ENCODE results near the gene OVCA2. TPM values are rescaled to one million over a fixed set of nuclear protein-coding genes. Genes with fewer than 3 reads are reported as not detected.
A peak's percentile ranks its signal among the peaks of the same experiment; 100 is the strongest.

Gene OVCA2
- total RNA-seq, 2 experiments from 2014 or later, result 43.2 to 45.4 TPM

- H3K9me3 Mint-ChIP-seq, result no peaks in the 10 kb centered on the region
- POLR2A ChIA-PET, result interaction anchor here (1.0 to 5.9 kb wide), 4 partner anchors 9 to 184 kb away, joined by 3 to 58 read pairs (median 12); no protein-coding TSS in a partner anchor
- peaks cover 1% of the 10 kb centered on the region for H3K27me3 Mint-ChIP-seq
- no peak overlapping the region for H3K4me3 Mint-ChIP-seq
- peaks cover 60% of the 10 kb centered on the region for H3K36me3 Mint-ChIP-seq (ENCODE audit: low read depth)
- CTCF ChIA-PET, result interaction anchor here (0.9 to 7.9 kb wide), 3 partner anchors 9 to 219 kb away, joined by 4 to 210 read pairs (median 37); no protein-coding TSS in a partner anchor
- peaks cover 58% of the 10 kb centered on the region for H3K4me1 Mint-ChIP-seq
- DNase-seq, result no peak
- H3K27ac Mint-ChIP-seq, result no peak overlapping the region
Measured at GRCh38 chr17:2060681-2061440, 19.0 kb downstream of the OVCA2 start.

GRCh38 chr17:2061441-2061958 is 19.7 kb downstream of the OVCA2 start:
- POLR2A ChIA-PET, result interaction anchor here (1.8 kb wide), 1 partner anchor 26 kb away, joined by 5 read pairs; no protein-coding TSS in a partner anchor

GRCh38 chr17:2062571-2063183 is 20.9 kb downstream of the OVCA2 start:
- ChIA-PET CTCF (interaction anchor here (2.0 to 3.2 kb wide), 2 partner anchors 8 to 177 kb away, joined by 6 to 16 read pairs; partner anchors contain the start of gene HIC1), POLR2A (interaction anchor here (3.7 kb wide), 1 partner anchor 27 kb away, joined by 17 read pairs; no protein-coding TSS in a partner anchor)
- Mint-ChIP-seq H3K27ac (peak overlapping the region; percentile 51), H3K27me3 (peaks cover 1% of the 10 kb centered on the region), H3K9me3 (no peaks in the 10 kb centered on the region), H3K4me1 (peaks cover 68% of the 10 kb centered on the region), H3K36me3 (ENCODE audit: low read depth) (peaks cover 68% of the 10 kb centered on the region), H3K4me3 (no peak overlapping the region)
- no peak for DNase-seq

More at GRCh38 chr17:2061441-2061958, 19.7 kb downstream of the OVCA2 start:
- Mint-ChIP-seq H3K27ac (peak overlapping the region; percentile 52), H3K9me3 (no peaks in the 10 kb centered on the region), H3K4me1 (peaks cover 63% of the 10 kb centered on the region), H3K4me3 (no peak overlapping the region), H3K36me3 (ENCODE audit: low read depth) (peaks cover 66% of the 10 kb centered on the region), H3K27me3 (peaks cover 1% of the 10 kb centered on the region)
- no peak for DNase-seq
- CTCF ChIA-PET, result interaction anchor here (4.9 kb wide), 1 partner anchor 9 kb away, joined by 37 read pairs; no protein-coding TSS in a partner anchor

GRCh38 chr17:2063261-2064146 is 21.7 kb downstream of the OVCA2 start:
- POLR2A ChIA-PET, result interaction anchor here (1.0 to 3.7 kb wide), 6 partner anchors 8 to 202 kb away, joined by 3 to 17 read pairs (median 5); no protein-coding TSS in a partner anchor
- Mint-ChIP-seq H3K27me3 (no peaks in the 10 kb centered on the region), H3K4me1 (peaks cover 76% of the 10 kb centered on the region), H3K4me3 (no peak overlapping the region), H3K9me3 (no peaks in the 10 kb centered on the region), H3K27ac (peak overlapping the region; percentile 65), H3K36me3 (ENCODE audit: low read depth) (peaks cover 72% of the 10 kb centered on the region)
- DNase-seq, result no peak
- CTCF ChIA-PET, result interaction anchor here (0.8 to 3.2 kb wide), 6 partner anchors 9 to 203 kb away, joined by 4 to 22 read pairs (median 6); partner anchors contain the start of gene HIC1

- H3K27me3 Mint-ChIP-seq, result no peaks in the 10 kb centered on the region
- no peak for DNase-seq
- H3K4me3 Mint-ChIP-seq, result no peak overlapping the region
- ChIA-PET CTCF (interaction anchor here (0.8 to 3.2 kb wide), 7 partner anchors 10 to 203 kb away, joined by 4 to 22 read pairs (median 6); partner anchors contain the start of gene HIC1), POLR2A (interaction anchor here (1.0 to 3.7 kb wide), 6 partner anchors 9 to 202 kb away, joined by 3 to 17 read pairs (median 5); no protein-coding TSS in a partner anchor)
- peaks cover 77% of the 10 kb centered on the region for H3K36me3 Mint-ChIP-seq (ENCODE audit: low read depth)
- H3K4me1 Mint-ChIP-seq, result peaks cover 82% of the 10 kb centered on the region
- H3K27ac Mint-ChIP-seq, result peak overlapping the region; percentile 74
- H3K9me3 Mint-ChIP-seq, result no peaks in the 10 kb centered on the region
Measured at GRCh38 chr17:2064147-2064489, 22.3 kb downstream of the OVCA2 start.

GRCh38 chr17:2064520-2064971 is 22.7 kb downstream of the OVCA2 start:
- CTCF ChIA-PET, result interaction anchor here (0.8 to 3.2 kb wide), 7 partner anchors 10 to 202 kb away, joined by 4 to 22 read pairs (median 6); partner anchors contain the start of gene HIC1
- Mint-ChIP-seq H3K4me3 (no peak overlapping the region), H3K27me3 (no peaks in the 10 kb centered on the region), H3K36me3 (ENCODE audit: low read depth) (peaks cover 74% of the 10 kb centered on the region), H3K27ac (peak overlapping the region; percentile 74), H3K9me3 (no peaks in the 10 kb centered on the region), H3K4me1 (peaks cover 84% of the 10 kb centered on the region)
- POLR2A ChIA-PET, result interaction anchor here (1.0 to 3.7 kb wide), 7 partner anchors 9 to 201 kb away, joined by 3 to 17 read pairs (median 5); no protein-coding TSS in a partner anchor
- DNase-seq, result no peak

GRCh38 chr17:2064980-2065785 is 23.4 kb downstream of the OVCA2 start:
- H3K27ac Mint-ChIP-seq, result peak overlapping the region; percentile 74
- POLR2A ChIA-PET, result interaction anchor here (1.0 to 3.7 kb wide), 6 partner anchors 10 to 195 kb away, joined by 3 to 17 read pairs (median 6); no protein-coding TSS in a partner anchor
- H3K4me1 Mint-ChIP-seq, result peaks cover 85% of the 10 kb centered on the region
- CTCF ChIA-PET, result interaction anchor here (1.1 to 3.2 kb wide), 7 partner anchors 11 to 202 kb away, joined by 4 to 22 read pairs (median 7); partner anchors contain the start of gene HIC1
- H3K9me3 Mint-ChIP-seq, result no peaks in the 10 kb centered on the region
- peaks cover 70% of the 10 kb centered on the region for H3K36me3 Mint-ChIP-seq (ENCODE audit: low read depth)
- no peak overlapping the region for H3K4me3 Mint-ChIP-seq
- no peaks in the 10 kb centered on the region for H3K27me3 Mint-ChIP-seq
- peak; percentile 80 for DNase-seq

- ChIA-PET POLR2A (interaction anchor here (1.1 to 3.7 kb wide), 3 partner anchors 20 to 194 kb away, joined by 5 to 17 read pairs (median 6); no protein-coding TSS in a partner anchor), CTCF (interaction anchor here (1.2 to 5.6 kb wide), 4 partner anchors 12 to 179 kb away, joined by 11 to 25 read pairs (median 19); partner anchors contain the start of gene HIC1)
- no peaks in the 10 kb centered on the region for H3K27me3 Mint-ChIP-seq
- DNase-seq, result no peak
- no peak overlapping the region for H3K27ac Mint-ChIP-seq
- H3K4me3 Mint-ChIP-seq, result no peak overlapping the region
- H3K36me3 Mint-ChIP-seq (ENCODE audit: low read depth), result peaks cover 66% of the 10 kb centered on the region
- H3K9me3 Mint-ChIP-seq, result no peaks in the 10 kb centered on the region
- H3K4me1 Mint-ChIP-seq, result peaks cover 86% of the 10 kb centered on the region
Measured at GRCh38 chr17:2065949-2066400, 24.2 kb downstream of the OVCA2 start.

- DNase-seq, result no peak
- H3K4me1 Mint-ChIP-seq, result peaks cover 92% of the 10 kb centered on the region
- H3K36me3 Mint-ChIP-seq (ENCODE audit: low read depth), result peaks cover 64% of the 10 kb centered on the region
- peak overlapping the region; percentile 11 for H3K27ac Mint-ChIP-seq
- H3K9me3 Mint-ChIP-seq, result no peaks in the 10 kb centered on the region
- ChIA-PET CTCF (interaction anchor here (1.0 to 6.5 kb wide), 5 partner anchors 8 to 177 kb away, joined by 3 to 40 read pairs (median 25); partner anchors contain the start of gene HIC1), POLR2A (interaction anchor here (0.6 to 11.0 kb wide), 3 partner anchors 18 to 186 kb away, joined by 3 to 214 read pairs (median 3); no protein-coding TSS in a partner anchor)
- H3K27me3 Mint-ChIP-seq, result no peaks in the 10 kb centered on the region
- no peak overlapping the region for H3K4me3 Mint-ChIP-seq
Measured at GRCh38 chr17:2067048-2067561, 25.3 kb downstream of the OVCA2 start.

- H3K36me3 Mint-ChIP-seq (ENCODE audit: low read depth), result peaks cover 64% of the 10 kb centered on the region
- peaks cover 92% of the 10 kb centered on the region for H3K4me1 Mint-ChIP-seq
- H3K9me3 Mint-ChIP-seq, result no peaks in the 10 kb centered on the region
- CTCF ChIA-PET, result interaction anchor here (1.0 to 6.5 kb wide), 6 partner anchors 9 to 177 kb away, joined by 3 to 40 read pairs (median 15); partner anchors contain the start of genes HIC1 and OVCA2
- H3K4me3 Mint-ChIP-seq, result no peak overlapping the region
- H3K27ac Mint-ChIP-seq, result peak overlapping the region; percentile 30
- no peaks in the 10 kb centered on the region for H3K27me3 Mint-ChIP-seq
- no peak for DNase-seq
- POLR2A ChIA-PET, result interaction anchor here (2.0 to 11.0 kb wide), 3 partner anchors 10 to 351 kb away, joined by 6 to 214 read pairs (median 58); no protein-coding TSS in a partner anchor
Measured at GRCh38 chr17:2067608-2068024, 25.8 kb downstream of the OVCA2 start.
